GM18861 (cell line): ENCODE measurements around the gene NRCAM.
"Not testable (repeated sequence)": the region's sequence is repeated elsewhere in the genome, so short reads cannot be mapped to it uniquely, and the experiment has no call there.

ENCODE experiments used
- ATAC-seq: cut with Tn5 transposase; IDR thresholded peaks from one replicate; pipeline ENCODE4 v1.9.1; 2021; ENCODE audit not compliant: unreplicated experiment

Gene NRCAM

DNA sequence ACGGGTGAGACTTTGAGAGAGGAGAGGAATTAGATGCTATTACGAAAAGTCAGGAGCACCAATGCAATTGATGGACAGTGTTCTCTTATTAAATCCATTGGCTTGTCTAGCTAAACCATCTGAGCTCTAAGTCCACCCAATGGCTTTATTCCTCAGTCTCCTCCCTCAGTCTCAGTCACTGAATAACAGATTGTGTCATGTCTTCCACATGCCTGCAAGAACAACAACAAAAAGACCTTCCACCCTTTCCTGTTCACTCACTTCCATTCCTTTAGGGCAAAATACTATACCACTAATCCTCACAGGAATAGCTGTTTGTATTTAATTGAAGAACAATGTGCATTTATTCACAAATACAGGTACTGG, 171.2 kb downstream of the NRCAM start:
- no peak for ATAC-seq

DNA sequence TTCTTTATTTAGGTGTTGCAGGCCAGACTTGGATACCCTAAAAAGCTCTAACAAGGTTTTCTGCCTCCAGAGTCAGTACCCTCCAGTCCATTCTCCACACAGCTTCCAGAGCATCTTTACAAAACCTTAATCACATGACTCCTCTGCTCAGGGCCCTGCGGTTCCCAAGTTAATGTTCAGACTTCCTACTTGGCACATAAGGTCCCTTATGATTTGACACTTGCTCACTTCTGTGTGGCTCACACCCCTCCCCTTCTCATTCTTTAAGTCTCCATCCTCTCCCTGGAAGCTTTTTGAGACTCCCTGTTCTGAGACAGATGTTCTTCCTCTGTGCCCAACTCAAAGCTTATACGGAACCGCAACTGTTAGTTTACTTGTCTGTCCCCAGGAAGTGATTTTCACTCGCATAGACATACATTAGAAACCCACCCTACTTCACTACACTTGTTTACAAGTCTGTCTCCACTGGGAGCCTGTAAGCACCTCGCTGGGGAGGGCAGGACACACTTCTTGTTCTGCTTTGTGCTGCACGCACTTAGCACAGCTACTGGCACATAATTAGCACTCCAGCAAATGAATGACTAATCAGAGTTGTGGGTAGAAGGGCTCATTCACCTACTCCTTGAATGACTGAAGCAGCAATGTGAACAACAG, 171.8 kb downstream of the NRCAM start:
- ATAC-seq, result peak; percentile 55

GRCh38 chr7:108283252-108283651, 173.0 kb downstream of the NRCAM start:
- no peak for ATAC-seq

DNA sequence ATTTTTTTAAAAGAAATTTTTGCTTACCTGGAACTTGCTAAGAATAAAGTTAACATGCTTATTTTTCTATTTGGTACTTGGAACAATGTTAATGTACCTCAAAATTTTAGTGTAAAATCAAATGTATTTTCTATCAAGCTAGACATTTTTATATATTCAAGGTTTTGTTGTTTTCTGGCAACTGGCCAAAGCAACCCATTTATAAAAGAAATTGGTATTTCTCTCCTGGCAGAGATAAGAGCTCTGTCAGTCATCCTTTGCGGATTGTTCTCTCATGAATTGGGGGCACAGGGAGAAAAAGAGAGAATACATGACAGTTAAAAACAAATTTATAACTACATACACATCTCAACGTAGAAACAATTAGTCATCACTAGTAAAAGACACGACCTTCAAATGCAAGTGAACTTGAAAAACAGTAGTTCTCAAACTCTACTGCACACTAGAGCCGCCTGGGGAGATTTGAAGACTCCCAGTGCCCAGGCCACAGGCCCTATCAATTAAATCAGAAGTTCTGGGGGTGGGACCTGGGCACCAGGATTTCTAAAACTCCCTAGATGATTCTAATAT, 173.7 kb downstream of the NRCAM start:
- ATAC-seq, result no peak

- no peak for ATAC-seq
Observed at GRCh38 chr7:108280136-108280535, 176.1 kb downstream of the NRCAM start.

GRCh38 chr7:108278776-108279175, 177.5 kb downstream of the NRCAM start:
- no peak for ATAC-seq

DNA sequence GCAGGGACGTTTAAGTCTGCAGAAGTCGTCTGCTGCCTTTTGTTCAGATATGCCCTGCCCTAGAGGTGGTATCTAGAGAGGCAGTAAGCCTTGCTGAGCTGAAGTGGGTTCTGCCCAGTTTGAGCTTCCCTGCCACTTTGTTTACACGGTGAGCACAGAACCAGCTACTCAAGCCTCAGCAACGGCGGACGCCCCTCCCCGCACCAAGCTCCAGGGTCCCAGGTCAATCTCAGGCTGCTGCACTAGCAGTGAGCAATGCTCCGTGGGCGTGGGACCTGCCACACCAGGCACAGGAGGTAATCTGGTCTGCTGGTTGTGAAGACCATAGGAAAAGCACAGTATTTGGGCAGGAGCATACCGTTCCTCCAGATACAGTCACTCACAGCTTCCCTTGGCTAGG, 178.0 kb downstream of the NRCAM start:
- ATAC-seq, result no peak

- not testable (repeated sequence) for ATAC-seq
Observed at GRCh38 chr7:108274447-108274846, 181.8 kb downstream of the NRCAM start.

GRCh38 chr7:108272891-108273290, 183.3 kb downstream of the NRCAM start:
- ATAC-seq, result not testable (repeated sequence)

- peak; percentile 91 for ATAC-seq
Observed at GRCh38 chr7:108270385-108271015, 185.7 kb downstream of the NRCAM start.

GRCh38 chr7:108268200-108268820, 187.9 kb downstream of the NRCAM start:
- ATAC-seq, result no peak

DNA sequence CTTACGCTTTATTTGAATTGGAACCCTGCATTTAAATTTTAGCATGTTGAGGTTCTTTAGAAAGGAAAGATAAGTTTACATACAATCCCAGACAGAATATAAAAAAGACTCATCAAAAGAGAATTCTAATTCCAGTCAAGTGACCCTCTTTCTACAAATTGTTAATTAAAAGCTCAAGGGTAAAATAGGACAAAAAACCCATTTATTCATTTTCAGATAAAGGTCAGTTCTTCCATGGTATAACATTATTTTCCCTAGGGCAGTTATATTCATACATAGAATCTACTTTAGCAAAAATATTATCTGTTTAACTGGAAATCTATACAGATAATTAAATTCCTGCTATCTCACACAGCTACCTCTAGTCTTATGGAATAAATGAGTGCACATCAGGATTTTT, 188.6 kb downstream of the NRCAM start:
- ATAC-seq, result no peak

DNA sequence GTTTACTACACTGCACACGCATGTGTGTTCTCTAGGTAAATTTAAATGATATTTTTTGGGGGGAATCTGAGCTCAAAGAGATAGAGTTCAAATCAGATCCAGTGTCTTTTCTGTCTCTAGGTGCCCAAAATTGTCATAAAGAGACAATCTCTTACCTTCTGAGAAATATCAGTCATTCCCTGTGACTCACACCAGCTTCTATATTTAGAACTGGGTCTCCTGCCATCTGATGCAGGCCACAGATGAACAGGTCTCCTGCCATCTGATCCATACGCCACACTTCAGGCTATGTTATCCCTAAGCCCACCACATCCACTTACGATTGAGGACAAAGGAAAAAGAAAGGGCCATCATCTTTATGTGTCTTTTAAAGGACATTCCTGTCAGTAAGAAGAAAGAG, 189.7 kb downstream of the NRCAM start:
- no peak for ATAC-seq

DNA sequence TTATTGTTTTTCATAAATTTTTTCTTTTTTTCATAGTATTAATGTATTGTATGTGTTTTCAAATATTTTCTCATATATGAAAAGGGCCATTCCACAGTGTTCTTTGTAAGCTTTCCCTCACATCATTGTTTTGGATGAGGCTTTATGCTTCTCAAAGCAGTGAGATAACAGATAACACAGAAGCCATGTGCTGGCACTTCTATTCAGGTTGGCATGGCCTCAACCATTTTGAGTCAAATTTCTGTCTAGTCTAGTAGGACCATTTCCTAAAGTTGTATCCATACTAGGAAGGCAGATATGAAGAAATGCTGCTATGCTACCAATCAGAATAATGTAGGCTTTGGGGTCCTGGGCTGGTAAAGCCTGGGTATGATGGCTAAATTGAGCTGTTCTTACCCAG, 190.2 kb downstream of the NRCAM start:
- no peak for ATAC-seq

DNA sequence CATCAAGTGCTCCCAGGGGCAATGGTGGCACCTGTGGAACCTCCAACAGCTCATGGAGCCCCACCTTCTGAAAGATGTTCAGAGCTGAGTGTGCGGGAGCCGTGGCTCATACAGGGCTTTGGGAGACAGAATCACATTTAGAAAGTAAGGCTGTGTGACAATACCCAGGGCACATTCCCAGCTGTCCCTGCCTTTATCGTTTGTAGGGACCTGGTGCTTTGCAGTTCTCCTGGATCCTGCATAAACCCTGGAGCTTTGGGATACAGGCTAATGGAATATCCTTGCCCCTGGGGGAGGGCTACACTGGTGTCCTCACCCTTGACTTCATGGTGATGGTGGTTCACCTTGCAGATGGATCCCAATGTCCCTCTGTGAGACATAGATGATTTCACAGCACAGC, 191.2 kb downstream of the NRCAM start:
- ATAC-seq, result no peak

DNA sequence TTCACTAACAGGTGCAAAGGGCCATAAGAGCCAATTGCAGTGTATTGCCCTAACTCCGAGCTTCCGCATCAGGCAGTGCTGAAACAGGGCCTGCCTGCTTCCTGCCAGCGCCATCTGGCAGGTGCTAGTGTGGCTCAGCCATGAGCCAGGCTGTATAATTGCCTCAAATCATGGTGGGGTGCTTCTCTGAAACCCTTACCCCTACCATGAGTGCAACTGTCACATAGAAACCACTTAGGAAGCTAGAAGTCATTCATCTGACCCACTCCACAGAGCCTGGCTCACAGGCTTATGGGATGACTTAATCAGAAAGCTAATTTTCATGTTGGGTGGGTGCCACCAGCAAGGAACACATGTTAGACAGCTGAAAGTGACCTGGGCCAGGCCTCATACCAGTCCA, 192.8 kb downstream of the NRCAM start:
- ATAC-seq, result no peak

DNA sequence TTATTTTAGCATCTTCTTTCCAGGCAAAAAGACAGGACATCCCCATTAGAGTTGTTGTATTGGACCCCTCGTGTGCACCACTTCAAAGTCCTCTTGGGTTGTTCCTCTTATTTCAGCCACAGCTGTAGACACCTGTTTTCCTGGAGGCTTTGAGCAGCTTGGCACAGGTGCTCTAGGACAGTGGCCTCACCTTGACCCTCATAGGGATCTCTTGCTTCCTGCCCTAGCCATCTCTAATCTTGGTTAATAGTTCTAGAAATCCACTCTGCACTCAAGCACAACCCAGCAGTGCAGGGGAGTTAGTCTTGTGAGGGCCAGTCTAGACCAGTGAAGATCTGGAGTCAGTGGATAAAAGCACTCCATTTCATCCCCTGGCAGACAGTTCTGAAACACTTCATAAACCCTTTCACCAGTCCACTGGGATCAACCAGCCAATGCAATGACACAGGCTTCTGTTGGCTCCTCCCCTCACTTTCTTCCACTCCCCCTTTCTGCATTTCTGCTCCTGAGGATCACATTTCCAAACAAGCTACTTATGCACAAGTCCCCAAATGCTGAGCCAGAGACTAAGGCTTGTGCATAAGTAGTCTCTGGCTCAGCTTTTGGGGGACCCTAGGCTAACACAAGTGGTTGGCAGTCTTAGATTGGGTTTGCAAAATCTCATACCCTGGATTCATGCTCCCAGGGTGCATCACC, 194.5 kb downstream of the NRCAM start:
- ATAC-seq, result no peak

GRCh38 chr7:108259447-108259846, 196.8 kb downstream of the NRCAM start:
- not testable (repeated sequence) for ATAC-seq

DNA sequence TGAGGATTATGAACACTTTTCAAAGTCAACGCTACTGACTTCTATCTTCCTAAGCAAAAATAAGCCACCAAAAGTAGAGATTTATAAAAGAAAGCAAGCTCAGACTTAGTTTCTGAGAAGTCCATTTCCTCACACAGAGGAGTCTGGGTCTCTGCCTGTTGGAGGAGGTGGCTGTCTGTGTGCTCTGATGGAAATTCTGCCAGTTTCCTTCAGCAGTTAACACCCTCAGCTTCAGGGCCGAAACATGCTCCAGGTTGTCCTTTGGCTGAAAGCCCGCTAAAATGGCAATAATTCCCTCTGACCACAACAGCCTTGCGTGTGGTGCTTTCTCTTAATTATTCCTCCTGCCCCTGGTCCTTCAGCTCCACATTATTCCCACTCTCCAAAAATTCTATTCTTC, 198.3 kb downstream of the NRCAM start:
- ATAC-seq, result no peak

GRCh38 chr7:108254259-108254658, 202.0 kb downstream of the NRCAM start:
- no peak for ATAC-seq

DNA sequence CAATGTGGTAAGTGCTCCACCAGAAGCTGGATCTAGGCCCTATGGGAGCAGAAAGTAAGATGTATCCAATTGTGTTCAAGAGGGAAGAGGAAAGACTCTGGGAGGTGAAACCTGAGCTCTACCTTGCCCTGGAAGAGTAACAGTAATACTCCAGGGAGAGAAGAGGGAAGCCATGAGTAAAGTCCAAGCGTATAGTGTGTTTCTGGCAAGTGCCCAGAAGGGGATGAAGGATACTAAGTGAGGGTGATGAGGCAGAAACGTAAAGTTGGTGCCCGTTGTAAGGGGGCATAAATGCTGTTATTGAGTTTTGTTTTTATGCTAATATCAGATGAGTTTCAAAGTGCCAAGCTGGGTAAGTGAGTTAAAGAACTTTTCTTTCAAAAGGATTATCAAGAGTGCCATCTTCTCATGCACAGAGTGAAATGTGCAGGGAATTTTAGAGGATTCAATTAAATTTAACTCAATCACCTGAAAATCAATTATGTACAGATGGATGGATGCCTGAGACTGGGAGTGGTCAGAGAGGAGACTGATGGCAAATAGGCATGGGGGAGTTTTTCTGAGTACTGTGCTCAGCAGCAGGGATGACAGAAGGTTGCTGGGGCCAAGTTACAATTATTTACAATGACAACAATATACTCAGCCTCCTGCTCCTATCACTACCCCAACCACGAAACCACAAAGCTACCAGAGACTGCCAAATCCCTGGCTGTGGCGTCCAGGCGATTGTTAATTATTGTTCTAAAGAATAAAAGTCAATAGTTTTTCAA, 202.8 kb downstream of the NRCAM start:
- no peak for ATAC-seq
